Activated T-helper 1 cell treated with Interleukin-2 at 50 U/mL for 16 hours (primary cell): ENCODE data around the gene TMEM217.

ENCODE experiments used
- DNase-seq: peaks from one replicate; pipeline ENCODE4 v3.0.0-alpha.2; 2020; ENCODE audit warnings: low read depth

The TMEM217 gene

GRCh38 chr6:37280162-37280887 lies 22.4 kb upstream of the TMEM217 start:
- DNase-seq = no peak

GRCh38 chr6:37279366-37280134 lies 21.6 kb upstream of the TMEM217 start:
- DNase-seq = no peak

DNA sequence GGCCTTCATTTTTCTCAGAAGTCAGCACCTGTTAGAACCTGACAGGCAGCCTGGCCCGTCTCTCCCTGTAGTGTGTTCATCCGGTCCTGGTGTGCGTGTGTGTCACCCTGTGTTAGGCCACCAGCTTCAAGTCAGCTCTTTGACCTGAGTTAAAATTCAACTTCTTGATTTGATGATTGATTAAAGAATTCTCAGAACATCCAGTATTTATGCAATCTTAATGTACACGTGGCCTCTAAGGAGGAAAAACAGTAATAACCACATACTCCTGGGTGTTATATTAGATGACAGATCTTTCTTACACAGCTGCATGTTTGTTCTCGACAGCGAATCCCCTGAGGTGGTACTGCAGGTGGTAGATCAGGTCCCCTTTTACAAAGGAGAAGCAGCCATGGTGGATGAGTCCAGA lies 19.1 kb upstream of the TMEM217 start:
- no peak for DNase-seq

DNA sequence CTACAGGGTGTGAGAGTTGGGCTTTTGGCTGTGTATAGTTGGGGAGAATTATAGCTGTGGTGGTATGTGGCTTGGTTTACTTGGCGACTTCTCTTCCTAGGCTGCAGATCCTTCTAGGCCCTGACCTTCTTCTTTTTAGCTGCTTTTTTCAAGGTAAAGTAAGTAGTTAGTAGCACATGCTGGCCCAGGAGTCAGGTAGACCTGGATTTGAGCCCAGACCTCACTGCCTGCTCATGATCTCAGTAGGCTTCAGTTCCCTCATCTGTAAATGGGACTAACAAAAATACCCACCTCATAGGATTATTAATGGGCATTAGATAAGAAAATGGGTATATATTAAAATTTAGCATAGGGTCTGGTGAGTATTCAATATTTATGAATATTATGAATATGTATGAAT lies 17.4 kb upstream of the TMEM217 start:
- DNase-seq = no peak

DNA sequence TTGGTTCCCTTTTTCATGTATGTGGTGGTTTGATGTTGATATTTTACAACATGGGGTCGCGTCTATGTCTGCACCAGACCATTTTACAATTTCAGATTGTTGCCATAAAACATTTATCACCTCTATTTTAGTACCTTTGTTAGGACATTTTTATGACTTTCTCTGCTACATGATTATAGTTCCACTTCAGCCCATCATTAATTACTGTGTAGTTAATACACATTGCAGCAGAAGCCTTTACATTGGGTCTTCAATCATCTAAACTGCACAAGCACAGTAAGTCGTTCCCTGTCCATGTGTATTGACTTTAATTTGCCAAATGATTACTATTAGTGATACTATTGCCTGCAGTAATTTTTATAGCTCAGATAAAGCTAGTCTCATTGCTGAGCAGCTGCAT lies 15.7 kb upstream of the TMEM217 start:
- DNase-seq = no peak

- DNase-seq = no peak
These were observed 15.1 kb upstream of the TMEM217 start for GRCh38 chr6:37272834-37273566.

- DNase-seq = no peak
These were observed 11.2 kb upstream of the TMEM217 start for GRCh38 chr6:37269105-37269504.

GRCh38 chr6:37265860-37266259 lies 7.9 kb upstream of the TMEM217 start:
- no peak for DNase-seq

DNA sequence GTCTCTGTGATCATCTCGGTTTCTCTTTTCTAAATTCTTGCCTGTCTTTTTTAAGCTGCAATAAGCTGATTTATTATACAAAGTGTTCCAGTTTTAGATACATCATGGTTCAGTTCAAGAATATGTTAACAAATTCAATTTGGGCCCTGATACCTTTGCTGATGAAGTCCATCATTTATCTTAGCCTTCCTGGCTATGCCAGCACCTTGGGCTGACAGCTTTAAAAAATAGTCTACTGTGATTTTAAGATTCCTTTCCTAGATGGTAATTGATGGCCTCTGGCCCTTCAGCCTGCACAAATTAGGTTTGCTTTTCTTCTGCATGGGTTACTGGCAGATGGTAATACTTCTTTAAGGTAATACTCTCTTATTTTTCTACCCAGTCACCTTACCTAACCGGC lies 7.1 kb upstream of the TMEM217 start:
- DNase-seq = no peak

- DNase-seq = no peak
These were observed 4.6 kb upstream of the TMEM217 start for GRCh38 chr6:37262446-37263026.

GRCh38 chr6:37261198-37261597 lies 3.3 kb upstream of the TMEM217 start:
- DNase-seq = no peak

GRCh38 chr6:37260444-37260843 lies 2.5 kb upstream of the TMEM217 start:
- no peak for DNase-seq

DNA sequence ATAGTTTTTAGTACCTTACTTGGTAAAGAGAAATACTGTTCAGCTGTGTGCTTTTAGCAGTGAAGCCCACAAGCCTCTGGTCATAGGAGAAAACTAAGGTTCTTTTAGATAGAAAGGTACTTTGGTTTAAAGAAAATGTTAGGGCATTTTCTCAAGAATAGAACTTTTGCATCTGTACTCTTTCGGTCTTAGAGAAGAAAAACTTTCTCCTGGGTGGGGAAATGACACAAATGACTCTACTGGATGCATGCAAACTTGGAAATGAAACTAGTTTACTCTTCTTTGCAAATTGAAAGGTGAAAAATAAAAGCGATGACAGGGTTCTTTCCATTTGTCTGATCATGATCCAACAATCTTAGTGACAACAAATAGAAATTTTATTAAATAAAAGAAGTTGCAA lies 2.1 kb upstream of the TMEM217 start:
- DNase-seq = no peak

DNA sequence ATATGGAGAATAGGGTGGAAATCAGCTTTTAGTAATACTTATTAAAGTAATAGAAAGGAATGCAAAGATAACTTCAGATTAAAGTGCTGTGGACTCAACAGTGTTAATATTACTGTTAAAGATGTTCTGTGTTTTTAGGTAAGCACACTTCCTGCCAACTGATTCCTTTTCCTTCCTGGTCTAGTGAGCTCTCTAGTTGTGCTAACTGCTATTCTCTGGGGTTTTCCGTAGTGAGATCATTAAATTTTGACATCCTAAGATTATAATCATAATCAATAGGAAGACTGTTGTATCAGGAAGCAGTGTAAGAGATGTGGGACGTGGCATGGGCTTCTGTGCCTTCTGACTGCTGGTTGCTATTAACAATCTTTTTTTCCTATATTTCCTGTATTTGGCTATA lies 1.2 kb upstream of the TMEM217 start:
- DNase-seq = no peak

- DNase-seq = no peak
These were observed 611 bp upstream of the TMEM217 start for GRCh38 chr6:37258405-37259105.

DNA sequence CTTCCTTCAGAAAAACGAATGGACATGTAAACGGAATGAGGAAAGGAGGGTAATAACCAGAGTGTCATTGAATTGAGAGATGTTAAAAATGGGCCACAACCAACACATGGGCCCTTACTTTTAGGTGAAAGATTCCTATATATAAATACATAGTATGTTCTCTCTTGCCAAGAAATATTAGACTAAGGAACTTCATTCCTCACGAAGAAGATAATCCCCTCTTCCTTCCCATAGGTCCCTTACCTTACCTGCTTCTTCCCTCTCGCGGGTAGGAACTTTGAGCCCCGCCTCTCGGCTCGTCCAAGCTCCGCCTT lies 667 bp downstream of the TMEM217 start:
- no peak for DNase-seq

DNA sequence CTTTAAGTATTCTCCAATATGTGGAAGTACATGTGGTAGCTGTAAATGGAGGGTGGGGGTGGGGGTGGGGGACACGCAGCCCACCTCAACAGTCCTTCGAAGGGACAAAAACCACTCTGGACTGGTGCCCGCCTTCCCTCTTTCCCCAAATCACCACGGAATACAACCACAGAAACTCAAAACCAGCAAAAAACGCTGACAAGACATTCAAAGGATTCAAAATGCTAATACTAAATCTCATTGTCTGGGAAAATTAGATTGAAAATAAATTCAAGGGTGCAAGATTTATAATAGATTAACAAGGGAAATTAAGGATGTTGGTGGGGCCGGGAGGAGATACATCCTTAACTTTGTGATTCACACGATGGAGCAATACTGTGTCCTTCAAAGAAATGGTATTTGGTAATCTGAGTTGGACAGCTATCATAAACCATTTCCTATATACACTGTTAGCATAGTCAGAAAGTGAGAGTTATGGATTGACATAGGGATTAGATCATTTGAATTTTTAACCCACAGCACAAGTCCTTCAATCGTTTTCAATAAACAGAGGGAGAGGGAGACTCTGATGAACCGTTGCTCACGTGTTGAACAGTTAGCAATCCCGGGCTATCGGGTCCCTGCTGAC lies 1.1 kb downstream of the TMEM217 start:
- DNase-seq = no peak

GRCh38 chr6:37254881-37255280 lies 3.1 kb downstream of the TMEM217 start:
- no peak for DNase-seq

DNA sequence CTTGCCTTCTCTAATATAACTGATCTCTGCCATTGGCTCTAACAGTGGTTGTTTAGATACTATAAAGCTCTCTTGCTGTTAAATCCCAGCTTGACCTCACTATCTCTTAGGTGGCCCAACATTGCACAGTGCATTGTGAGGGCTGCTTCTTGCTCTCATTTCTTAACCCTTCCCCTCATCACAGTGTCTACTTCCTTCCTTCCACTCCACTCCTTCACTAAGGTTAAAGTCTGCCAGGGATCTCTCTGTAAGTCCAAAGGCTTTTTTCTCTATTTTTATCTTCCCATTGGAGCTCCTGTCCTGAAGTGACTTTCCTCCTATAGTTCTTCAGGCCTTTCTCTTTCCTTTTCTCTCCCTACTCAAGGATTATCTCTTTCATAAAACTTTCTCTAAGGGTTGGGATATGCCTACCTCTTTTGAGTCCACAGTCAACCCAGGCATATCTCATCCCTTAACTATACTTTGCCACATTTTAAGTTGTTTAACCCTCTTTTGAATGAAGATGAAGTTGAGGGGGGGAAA lies 4.4 kb downstream of the TMEM217 start:
- DNase-seq = no peak

DNA sequence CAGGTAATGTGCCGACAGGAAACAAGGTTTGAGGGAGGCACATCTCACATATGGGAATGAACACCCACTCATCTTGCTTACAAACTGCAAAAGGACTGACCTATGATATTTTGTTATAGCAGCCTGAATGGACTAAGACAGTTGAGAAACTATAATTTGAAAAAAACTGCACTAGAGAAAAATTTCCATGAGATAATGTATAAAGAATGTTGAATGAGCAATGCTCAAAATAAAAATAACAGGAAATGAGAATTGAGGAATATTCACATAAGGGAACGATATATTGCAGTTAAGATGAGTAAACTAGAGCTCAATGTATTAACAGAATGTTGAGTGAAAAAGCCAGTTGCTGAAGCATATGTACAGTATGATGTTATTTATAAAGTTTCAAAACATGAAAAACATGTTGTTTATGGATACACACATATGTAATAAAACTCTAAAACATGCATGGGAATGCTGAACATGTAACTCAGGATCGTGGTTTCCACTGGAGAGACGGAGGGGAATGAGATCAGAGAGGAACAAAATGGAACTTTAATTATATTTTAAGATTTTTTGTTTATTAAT lies 6.6 kb downstream of the TMEM217 start:
- DNase-seq = no peak
